Tibial nerve (tissue), 4 donors: ENCODE data around the gene AR.

Experiments used
- CTCF ChIP-seq, 5 experiments: fragments of 200-600 bp in 3 of 5; fragments of 450-650 bp in 2 of 5; sonication (generic) in 3 of 5; IDR thresholded peaks; one replicate each; pipeline ENCODE4 v1.5.1; 2016 to 2019; ENCODE audit warnings: antibody characterized with exemption in 5 of 5, mild to moderate bottlenecking in 3 of 5, moderate library complexity in 2 of 5
- EP300 ChIP-seq, 2 donors: sonication (generic); formaldehyde crosslinking; IDR thresholded peaks; one replicate each; pipeline ENCODE4 v1.6.1; 2017; ENCODE audit warnings: antibody characterized with exemption in 2 of 2, mild to moderate bottlenecking in 1 of 2
- POLR2A ChIP-seq, 2 donors: fragments of 450-650 bp; IDR thresholded peaks; one replicate each; pipeline ENCODE4 v1.6.1; 2017; ENCODE audit warnings: antibody characterized with exemption in 2 of 2, mild to moderate bottlenecking in 2 of 2, moderate library complexity in 2 of 2

GRCh38 chrX:67574696-67575095 is 30.9 kb downstream of the AR start:
- no peak for TF ChIP-seq CTCF (IDR thresholded peaks at IDR 0.05)
- no peak for TF ChIP-seq POLR2A (IDR thresholded peaks at IDR 0.05)
- no peak for TF ChIP-seq EP300 (IDR thresholded peaks at IDR 0.05)
